HUES64 (cell line): Measurements from ENCODE around the gene PABPC1L.
A peak's percentile ranks its signal among the peaks of the same experiment; 100 is the strongest.

Experiments
- H3K27ac ChIP-seq: 2 replicates; pipeline ENCODE4 v1.7.0; 2013; ENCODE audit warnings: low read depth, low read length, inconsistent platforms
- H3K27me3 ChIP-seq: 2 replicates; pipeline ENCODE4 v1.6.1; 2013; ENCODE audit warnings: mild to moderate bottlenecking, low read length; ENCODE audit not compliant: insufficient read depth
- H3K36me3 ChIP-seq: 2 replicates; pipeline ENCODE4 v1.6.1; 2013; ENCODE audit warnings: mild to moderate bottlenecking, low read length; ENCODE audit not compliant: insufficient read depth
- H3K4me1 ChIP-seq: 2 replicates; pipeline ENCODE4 v1.6.1; 2013; ENCODE audit warnings: mild to moderate bottlenecking, low read length, moderate library complexity; ENCODE audit not compliant: insufficient read depth
- H3K4me3 ChIP-seq: 2 replicates; pipeline ENCODE4 v1.5.1; 2013; ENCODE audit warnings: mild to moderate bottlenecking, low read length, moderate library complexity
- H3K9ac ChIP-seq: 2 replicates; pipeline ENCODE4 v1.6.1; 2013; ENCODE audit warnings: mild to moderate bottlenecking, low read depth, low read length
- H3K9me3 ChIP-seq: 2 replicates; pipeline ENCODE4 v1.6.1; 2013; ENCODE audit warnings: low read depth, low read length; ENCODE audit not compliant: insufficient read depth
- WGBS: fragments of 150-250, 120-280 bp; methylation state at CpG from one replicate; pipeline ENCODE4 v1.1.7; 2013; ENCODE audit warnings: missing lambda C conversion rate; 5-methylcytosine and 5-hydroxymethylcytosine counted together

The PABPC1L gene

DNA sequence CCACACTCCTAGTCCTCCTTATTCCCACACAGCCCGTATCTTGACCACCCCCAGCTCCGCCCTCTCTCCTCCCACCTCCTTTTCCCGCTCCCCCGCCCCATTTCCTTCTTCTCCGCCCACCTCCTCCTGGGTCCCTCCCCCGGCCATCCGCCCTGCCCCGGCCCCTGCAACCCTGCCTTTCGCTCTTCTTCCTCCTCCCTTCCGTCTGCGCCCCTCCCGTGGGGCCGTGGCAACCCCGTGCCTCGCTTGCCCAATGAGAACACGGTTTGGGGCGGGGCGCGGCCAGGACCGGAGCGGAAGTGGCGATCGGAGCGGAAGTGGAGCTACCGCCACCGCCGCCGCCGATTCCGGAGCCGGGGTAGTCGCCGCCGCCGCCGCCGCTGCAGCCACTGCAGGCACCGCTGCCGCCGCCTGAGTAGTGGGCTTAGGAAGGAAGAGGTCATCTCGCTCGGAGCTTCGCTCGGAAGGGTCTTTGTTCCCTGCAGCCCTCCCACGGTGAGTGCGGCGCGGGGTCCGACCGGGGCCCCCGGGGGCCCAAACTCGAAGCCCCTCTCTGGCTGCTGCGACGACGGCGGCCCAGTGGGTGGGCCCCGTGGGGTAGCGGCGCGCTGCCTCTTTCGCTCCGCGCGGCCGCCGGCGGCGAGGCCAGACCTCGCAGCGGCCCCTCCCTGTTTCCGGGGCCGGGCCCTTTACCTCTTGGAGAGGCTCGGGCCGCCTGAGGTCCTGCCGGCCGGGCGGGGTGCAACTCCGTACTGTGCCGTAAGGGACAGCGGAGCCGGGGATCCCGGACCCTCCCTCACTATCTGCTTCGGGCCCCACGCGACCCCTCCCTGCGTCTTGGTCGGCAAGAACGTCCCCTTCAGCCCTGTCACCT is 24.2 kb upstream of the PABPC1L start, which contains the start of gene YWHAB:
TSS of gene YWHAB (plus strand) at position 314 of the 874 bp plus-strand sequence. CDS start 15,829 bp downstream, outside the sequence.
- H3K27me3 ChIP-seq: no peaks in the 10 kb centered on the region
- H3K27ac ChIP-seq: peak within 1 kb of the TSS; percentile 96
- H3K36me3 ChIP-seq: peaks cover 15% of the 10 kb centered on the region
- under 1% methylated on average over 88 of the region's 88 CpGs for WGBS
- peak within 1 kb of the TSS; percentile 97 for H3K9ac ChIP-seq
- H3K4me1 ChIP-seq: peaks cover 23% of the 10 kb centered on the region
- H3K4me3 ChIP-seq: peak within 1 kb of the TSS; percentile 95
- H3K9me3 ChIP-seq: no peaks in the 10 kb centered on the region

DNA sequence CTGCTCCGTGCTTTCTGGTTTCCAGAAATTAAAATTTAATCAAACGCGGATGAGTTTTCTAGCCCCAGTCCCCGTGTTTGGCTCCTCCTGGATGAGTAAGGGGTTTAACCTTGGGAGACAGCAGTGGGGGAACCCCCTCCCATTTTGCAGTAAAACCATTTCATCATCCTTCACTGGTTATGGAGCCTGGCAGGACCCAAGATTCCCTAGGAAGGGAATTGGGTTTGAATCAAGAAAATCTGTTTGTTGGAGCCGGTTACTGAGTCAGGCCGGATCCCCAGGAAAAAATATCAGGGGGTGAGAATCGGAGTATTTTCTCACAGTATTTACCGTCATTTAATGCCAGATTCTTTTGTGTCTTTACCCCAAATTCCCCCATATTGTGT is 23.6 kb upstream of the PABPC1L start:
- Histone ChIP-seq H3K36me3 (peaks cover 18% of the 10 kb centered on the region), H3K9me3 (no peaks in the 10 kb centered on the region), H3K27ac (peak overlapping the region; percentile 96), H3K4me3 (peak overlapping the region; percentile 95), H3K4me1 (peaks cover 23% of the 10 kb centered on the region), H3K27me3 (no peaks in the 10 kb centered on the region), H3K9ac (peak overlapping the region; percentile 97)
- 0% methylated on average over 8 of the region's 8 CpGs for WGBS

DNA sequence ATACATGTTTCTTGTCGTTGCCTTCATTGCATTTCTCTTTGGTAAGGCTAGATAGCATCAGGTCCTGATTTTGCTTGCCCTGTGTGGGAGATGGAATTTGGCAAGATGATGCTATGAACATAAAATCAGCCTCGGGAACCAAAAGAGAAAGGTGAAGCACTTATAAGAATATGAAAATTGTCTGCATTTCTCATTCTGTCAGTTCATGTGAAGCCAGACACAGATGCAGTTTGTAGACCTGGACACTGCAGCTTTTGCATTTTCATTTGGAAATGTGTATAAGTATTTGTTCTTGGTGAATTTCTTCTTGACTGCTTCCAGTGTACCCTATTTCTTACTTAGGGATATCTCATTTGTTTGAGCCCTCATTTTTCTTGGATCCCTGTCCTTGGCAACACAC is 23.0 kb upstream of the PABPC1L start:
- Histone ChIP-seq H3K9ac (peak overlapping the region; percentile 97), H3K27ac (no peak overlapping the region; the same call in 1 of the 2 replicates), H3K9me3 (no peaks in the 10 kb centered on the region), H3K4me1 (peaks cover 23% of the 10 kb centered on the region), H3K4me3 (peak overlapping the region; percentile 95), H3K27me3 (no peaks in the 10 kb centered on the region), H3K36me3 (peaks cover 24% of the 10 kb centered on the region)
- WGBS: 21% methylated on average over 2 of the region's 2 CpGs

DNA sequence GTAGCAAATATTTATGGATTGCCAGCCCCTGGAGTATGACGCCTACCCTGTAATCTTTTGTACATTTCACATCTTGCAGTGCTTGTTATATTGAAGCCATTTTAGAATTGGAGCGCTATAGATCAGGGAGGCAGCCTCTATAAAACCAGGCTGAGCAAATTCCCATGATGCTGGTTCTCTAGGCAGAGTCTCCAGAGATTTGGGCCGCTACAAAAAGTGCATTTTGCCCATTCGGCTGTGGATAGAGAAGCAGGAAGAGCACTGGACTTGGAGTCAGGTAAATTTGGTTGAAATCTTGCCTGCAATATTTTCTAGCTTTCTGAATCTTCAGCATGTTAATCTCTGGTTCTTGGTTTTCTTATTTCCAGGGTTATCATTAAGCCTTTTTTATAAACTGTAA is 22.4 kb upstream of the PABPC1L start:
- peaks cover 23% of the 10 kb centered on the region for H3K4me1 ChIP-seq
- H3K9ac ChIP-seq: no peak overlapping the region
- peaks cover 27% of the 10 kb centered on the region for H3K36me3 ChIP-seq
- no peaks in the 10 kb centered on the region for H3K27me3 ChIP-seq
- WGBS: 78% methylated on average over 4 of the region's 4 CpGs
- no peaks in the 10 kb centered on the region for H3K9me3 ChIP-seq
- peak overlapping the region; percentile 95 for H3K4me3 ChIP-seq
- H3K27ac ChIP-seq: no peak overlapping the region

DNA sequence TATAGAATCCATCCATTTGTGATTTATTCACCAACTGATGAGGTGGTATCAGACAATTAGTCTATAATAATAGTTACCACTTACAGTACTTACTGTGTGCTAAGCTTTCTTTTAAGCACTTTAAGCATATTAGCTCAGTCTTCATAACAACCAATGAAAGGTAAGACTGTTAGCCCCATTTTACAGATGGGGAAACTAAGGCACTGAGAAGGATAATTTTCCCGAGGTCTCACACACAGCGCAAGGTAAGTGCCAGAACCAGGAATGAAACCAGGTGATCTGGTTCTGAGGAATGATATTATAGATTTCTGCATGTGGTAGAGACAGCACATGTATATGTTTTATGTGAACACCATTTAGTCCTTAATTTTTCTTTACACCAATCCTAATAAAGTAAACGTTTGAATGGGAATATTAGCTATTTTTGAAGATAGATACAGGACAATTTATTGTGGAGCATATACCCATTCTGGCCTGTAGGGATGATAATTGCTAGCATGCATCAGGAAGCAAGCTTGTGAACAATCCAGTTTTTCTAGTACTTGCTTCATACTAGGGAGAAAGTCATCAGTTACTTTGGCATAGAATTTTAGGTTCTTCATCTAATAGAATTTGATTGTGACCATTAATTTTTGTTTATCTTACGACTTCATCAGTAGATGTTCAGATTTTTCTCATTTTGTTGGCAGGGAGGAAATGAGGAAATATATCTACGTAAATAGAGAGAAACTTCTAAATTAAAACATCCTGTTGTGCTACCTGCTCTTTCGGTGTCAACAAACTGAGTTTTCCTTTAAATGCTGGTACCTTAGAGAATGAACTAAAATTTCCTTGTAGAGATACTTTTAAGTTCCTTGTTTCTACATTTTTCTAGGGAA is 21.4 kb upstream of the PABPC1L start:
- H3K9ac ChIP-seq: no peak overlapping the region
- H3K9me3 ChIP-seq: no peaks in the 10 kb centered on the region
- H3K27me3 ChIP-seq: no peaks in the 10 kb centered on the region
- H3K27ac ChIP-seq: no peak overlapping the region
- WGBS: 94% methylated on average over 6 of the region's 6 CpGs
- H3K4me1 ChIP-seq: peaks cover 23% of the 10 kb centered on the region
- no peak overlapping the region for H3K4me3 ChIP-seq
- H3K36me3 ChIP-seq: peaks cover 27% of the 10 kb centered on the region

DNA sequence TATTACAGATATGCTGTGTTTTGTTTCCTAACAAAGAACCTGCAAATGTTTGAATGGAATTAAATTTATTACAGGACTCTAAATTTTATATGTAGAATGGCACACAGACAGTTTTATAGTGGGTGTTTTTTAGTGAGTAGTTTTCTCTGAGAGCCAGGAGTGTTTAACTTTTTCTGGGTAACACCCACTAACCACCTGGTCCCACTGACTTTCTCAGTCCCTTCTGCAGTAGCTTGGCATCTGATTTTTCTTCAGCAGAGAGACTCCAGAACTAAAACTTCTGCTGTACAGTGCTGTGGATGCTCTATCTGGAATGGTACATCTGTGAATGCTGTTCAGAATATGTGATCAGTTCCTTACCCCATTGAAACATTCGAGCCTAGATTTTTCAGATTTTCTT is 18.0 kb upstream of the PABPC1L start:
- no peaks in the 10 kb centered on the region for H3K9me3 ChIP-seq
- H3K4me1 ChIP-seq: peaks cover 15% of the 10 kb centered on the region; the same call in 1 of the 2 replicates
- no peak overlapping the region for H3K4me3 ChIP-seq
- 96% methylated on average over 1 of the region's 1 CpG for WGBS
- H3K9ac ChIP-seq: no peak overlapping the region
- H3K27ac ChIP-seq: no peak overlapping the region
- no peaks in the 10 kb centered on the region for H3K27me3 ChIP-seq
- H3K36me3 ChIP-seq: peaks cover 36% of the 10 kb centered on the region

DNA sequence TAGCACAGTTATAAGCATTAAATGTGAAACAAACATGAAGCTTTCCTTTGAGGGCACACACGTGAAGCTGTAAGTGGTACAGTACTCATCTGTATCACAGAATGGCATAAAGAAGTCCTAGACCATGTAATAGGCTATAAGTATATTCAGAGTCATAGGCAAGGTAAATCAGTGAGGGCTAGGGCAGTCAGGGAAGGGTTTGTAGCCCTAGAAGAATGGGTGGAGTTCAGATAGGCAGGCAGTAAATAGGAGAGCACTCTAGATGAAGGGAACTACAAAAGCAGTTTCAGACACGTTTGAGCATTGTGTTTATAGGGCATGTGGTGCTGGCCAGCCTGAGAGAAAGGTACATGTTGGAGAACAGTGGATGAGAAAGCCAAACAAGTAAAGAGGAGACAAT is 14.9 kb upstream of the PABPC1L start:
- H3K27ac ChIP-seq: no peak overlapping the region
- H3K36me3 ChIP-seq: peaks cover 24% of the 10 kb centered on the region; the same call in 1 of the 2 replicates
- no peaks in the 10 kb centered on the region for H3K4me1 ChIP-seq
- H3K9me3 ChIP-seq: no peaks in the 10 kb centered on the region
- H3K27me3 ChIP-seq: no peaks in the 10 kb centered on the region
- WGBS: 85% methylated on average over 2 of the region's 2 CpGs
- no peak overlapping the region for H3K9ac ChIP-seq
- no peak overlapping the region for H3K4me3 ChIP-seq

DNA sequence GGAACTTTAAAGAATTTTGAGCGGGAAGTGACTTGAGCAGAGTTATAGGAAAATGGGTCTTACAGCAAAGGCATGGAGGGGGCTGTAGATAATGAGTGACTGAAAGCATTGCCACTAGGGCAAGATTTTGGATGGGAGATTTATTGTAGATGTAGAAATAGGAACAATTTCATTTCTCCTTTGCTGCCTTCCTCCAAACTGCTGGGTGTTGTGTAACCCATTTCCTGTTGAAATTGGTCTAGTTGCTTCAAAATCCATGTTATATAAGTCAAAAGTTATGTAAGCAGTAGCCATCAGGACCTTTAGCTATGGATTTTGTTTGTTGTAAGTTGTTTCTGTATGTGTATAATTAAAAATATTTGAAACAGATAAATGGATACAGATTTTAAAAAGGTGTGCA is 13.3 kb upstream of the PABPC1L start:
- H3K9me3 ChIP-seq: no peaks in the 10 kb centered on the region
- 96% methylated on average over 1 of the region's 1 CpG for WGBS
- no peaks in the 10 kb centered on the region for H3K27me3 ChIP-seq
- H3K27ac ChIP-seq: no peak overlapping the region
- no peak overlapping the region for H3K4me3 ChIP-seq
- no peak overlapping the region for H3K9ac ChIP-seq
- peaks cover 25% of the 10 kb centered on the region for H3K36me3 ChIP-seq
- no peaks in the 10 kb centered on the region for H3K4me1 ChIP-seq

DNA sequence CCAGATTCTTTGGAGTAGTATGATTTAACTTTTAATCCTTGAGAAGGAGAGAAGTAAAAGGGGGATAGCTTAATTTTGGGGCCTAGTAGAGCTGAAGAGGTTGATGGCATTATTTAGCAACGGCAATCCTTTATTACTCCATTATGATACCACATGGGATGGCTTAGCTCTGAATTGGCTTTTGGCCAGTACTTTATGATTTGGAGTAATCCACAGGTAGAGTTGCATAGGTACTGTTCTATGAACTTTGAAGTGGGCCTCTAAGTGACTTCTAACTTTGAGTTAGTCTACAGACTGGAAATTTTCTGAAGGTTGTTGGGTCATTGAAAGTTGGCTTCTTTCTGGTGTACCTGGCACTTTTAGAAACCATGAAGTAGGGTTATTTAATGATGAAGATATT is 12.7 kb upstream of the PABPC1L start:
- WGBS: no CpG with 5 or more reads among the region's 1 CpG
- H3K27me3 ChIP-seq: no peaks in the 10 kb centered on the region
- no peak overlapping the region for H3K9ac ChIP-seq
- H3K27ac ChIP-seq: no peak overlapping the region
- H3K36me3 ChIP-seq: peaks cover 25% of the 10 kb centered on the region
- H3K4me1 ChIP-seq: no peaks in the 10 kb centered on the region
- no peak overlapping the region for H3K4me3 ChIP-seq
- H3K9me3 ChIP-seq: no peaks in the 10 kb centered on the region

DNA sequence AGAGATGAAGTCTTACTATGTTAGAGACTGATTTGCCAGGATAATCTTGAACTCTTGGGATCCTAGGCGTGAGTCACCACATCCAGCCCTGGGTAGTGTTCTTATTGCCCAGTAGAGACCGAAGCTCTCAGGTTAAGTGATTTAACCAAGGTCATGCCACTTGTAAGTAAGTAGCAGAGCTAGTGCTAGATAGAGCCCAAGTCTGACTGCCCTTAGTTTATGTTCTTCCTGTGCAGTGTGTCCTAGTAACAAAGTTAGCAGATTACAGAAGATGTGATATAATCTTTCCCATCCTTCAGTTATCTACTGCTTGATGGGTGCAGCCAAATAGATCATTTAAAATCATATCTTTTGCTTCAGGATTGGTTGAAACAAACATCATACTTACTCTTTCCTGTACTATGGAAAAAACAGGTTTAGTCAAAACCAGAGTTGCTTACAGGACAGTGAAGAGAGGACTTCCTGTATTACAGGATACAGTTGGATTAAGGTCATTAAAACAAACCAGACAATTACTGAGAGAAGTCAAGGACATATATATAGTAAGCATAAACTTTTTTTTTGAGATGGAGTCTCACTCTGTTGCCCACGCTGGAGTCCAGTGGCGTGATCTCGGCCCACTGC is 9.5 kb upstream of the PABPC1L start:
- Histone ChIP-seq H3K27ac (no peak overlapping the region), H3K4me1 (no peaks in the 10 kb centered on the region), H3K36me3 (peaks cover 47% of the 10 kb centered on the region), H3K9ac (no peak overlapping the region), H3K9me3 (no peaks in the 10 kb centered on the region), H3K4me3 (no peak overlapping the region), H3K27me3 (no peaks in the 10 kb centered on the region)
- 85% methylated on average over 5 of the region's 5 CpGs for WGBS

DNA sequence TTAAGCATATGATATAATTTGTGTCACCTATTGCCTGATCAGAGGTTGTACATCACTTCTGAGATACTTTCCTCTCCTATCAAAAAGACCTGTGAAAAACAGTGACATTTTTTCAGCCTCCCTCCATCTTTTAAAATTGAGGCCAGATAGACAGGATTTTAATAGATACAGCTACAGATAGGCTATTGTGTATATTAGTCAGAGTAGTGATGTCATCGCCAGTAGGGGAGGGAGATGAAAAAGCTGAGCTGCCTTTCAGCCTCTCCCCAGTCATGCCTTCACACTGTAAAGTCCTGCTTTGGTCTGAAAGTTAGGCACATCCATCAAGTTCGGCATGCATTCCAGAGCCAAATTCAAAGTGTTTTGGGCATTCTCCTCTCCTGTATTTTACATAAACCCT is 7.9 kb upstream of the PABPC1L start:
- no peaks in the 10 kb centered on the region for H3K4me1 ChIP-seq
- no peaks in the 10 kb centered on the region for H3K9me3 ChIP-seq
- no peak overlapping the region for H3K4me3 ChIP-seq
- 100% methylated on average over 2 of the region's 2 CpGs for WGBS
- H3K27ac ChIP-seq: no peak overlapping the region
- peaks cover 63% of the 10 kb centered on the region for H3K36me3 ChIP-seq
- H3K9ac ChIP-seq: no peak overlapping the region
- no peaks in the 10 kb centered on the region for H3K27me3 ChIP-seq
